ENCODE results near the gene MRPS9.

The MRPS9 gene

DNA sequence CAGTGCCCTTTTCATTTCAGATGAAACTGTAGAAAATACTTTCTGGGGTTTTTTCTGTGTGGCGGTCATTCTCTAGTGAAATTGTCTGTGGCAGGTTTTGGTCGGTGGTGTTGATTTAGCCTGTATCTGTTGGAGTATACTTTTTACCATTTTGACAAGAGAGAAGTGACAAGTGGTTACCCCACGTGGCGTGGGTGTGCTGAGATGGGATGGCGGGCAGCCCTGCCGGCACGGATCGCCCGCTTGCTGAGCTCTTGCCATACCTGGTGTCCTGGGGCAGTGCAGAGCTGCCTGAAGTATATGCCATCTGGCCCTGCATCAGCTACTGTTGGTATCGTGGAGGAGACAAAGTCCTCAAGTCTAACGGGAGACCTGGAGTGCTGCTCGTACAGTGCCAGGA lies 64.1 kb downstream of the MRPS9 start:
- TF ChIP-seq, protein P1, sequence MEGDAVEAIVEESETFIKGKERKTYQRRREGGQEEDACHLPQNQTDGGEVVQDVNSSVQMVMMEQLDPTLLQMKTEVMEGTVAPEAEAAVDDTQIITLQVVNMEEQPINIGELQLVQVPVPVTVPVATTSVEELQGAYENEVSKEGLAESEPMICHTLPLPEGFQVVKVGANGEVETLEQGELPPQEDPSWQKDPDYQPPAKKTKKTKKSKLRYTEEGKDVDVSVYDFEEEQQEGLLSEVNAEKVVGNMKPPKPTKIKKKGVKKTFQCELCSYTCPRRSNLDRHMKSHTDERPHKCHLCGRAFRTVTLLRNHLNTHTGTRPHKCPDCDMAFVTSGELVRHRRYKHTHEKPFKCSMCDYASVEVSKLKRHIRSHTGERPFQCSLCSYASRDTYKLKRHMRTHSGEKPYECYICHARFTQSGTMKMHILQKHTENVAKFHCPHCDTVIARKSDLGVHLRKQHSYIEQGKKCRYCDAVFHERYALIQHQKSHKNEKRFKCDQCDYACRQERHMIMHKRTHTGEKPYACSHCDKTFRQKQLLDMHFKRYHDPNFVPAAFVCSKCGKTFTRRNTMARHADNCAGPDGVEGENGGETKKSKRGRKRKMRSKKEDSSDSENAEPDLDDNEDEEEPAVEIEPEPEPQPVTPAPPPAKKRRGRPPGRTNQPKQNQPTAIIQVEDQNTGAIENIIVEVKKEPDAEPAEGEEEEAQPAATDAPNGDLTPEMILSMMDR (IDR thresholded peaks at IDR 0.05; ENCODE audit: control insufficient read depth, insufficient read depth, low read depth, low read length, missing control alignments) = no peak

DNA sequence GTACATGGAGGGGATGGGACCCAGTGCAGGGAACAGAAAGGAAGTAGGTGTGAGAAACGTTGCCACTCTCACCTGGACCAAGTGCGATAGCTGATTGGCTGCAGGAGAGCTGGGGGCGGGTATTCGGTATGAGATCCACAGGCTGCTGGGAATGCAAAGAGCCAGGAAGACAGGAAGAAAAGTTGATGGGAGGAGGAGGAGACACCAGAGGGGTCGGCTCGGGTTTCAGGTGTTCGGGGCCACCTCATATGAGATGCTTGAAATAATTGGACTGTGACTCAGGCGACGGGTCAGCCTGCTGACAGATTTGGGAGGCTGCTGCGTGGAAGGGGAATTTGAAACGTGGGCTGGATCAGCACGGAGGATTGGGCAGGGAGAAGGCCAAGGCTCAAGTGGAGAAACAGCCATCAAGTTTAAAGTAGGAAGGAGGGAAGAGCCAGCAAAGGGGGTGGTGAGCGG lies 65.1 kb downstream of the MRPS9 start:
- TF ChIP-seq, protein P1 (IDR thresholded peaks at IDR 0.05; ENCODE audit: control insufficient read depth, insufficient read depth, low read depth, low read length, missing control alignments) = no peak
- no peak overlapping the region for H3K4me3 ChIP-seq (ENCODE audit: control insufficient read depth, low read depth, low read length)
- DNase-seq (ENCODE audit: low read depth) = peak; percentile 5

More for the DNA sequence above, 64.1 kb downstream of the MRPS9 start:
- no peak for DNase-seq (ENCODE audit: low read depth)
- H3K4me3 ChIP-seq (ENCODE audit: control insufficient read depth, low read depth, low read length) = no peak overlapping the region

DNA sequence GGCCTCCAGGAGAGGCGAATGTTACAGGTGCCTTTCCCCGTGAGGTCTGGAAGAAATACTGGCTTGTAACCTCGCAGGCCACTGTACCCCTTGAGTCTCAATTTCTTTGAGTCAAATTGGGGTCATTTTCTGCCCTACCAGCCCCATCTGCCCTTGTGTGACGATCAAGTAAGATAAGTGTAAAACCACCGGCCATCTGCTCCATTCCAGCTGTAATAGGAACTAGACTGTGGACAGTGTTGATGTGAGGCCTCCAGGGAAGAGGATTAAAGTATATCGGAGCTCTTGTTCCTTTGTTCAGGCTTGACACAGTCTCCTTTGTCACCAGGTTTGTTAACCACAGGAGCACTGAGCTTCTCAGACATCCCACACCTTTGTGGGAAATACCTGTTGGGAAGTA lies 65.6 kb downstream of the MRPS9 start:
- DNase-seq (ENCODE audit: low read depth) = no peak
- TF ChIP-seq, protein P1 (IDR thresholded peaks at IDR 0.05; ENCODE audit: control insufficient read depth, insufficient read depth, low read depth, low read length, missing control alignments) = no peak
- H3K4me3 ChIP-seq (ENCODE audit: control insufficient read depth, low read depth, low read length) = no peak overlapping the region

DNA sequence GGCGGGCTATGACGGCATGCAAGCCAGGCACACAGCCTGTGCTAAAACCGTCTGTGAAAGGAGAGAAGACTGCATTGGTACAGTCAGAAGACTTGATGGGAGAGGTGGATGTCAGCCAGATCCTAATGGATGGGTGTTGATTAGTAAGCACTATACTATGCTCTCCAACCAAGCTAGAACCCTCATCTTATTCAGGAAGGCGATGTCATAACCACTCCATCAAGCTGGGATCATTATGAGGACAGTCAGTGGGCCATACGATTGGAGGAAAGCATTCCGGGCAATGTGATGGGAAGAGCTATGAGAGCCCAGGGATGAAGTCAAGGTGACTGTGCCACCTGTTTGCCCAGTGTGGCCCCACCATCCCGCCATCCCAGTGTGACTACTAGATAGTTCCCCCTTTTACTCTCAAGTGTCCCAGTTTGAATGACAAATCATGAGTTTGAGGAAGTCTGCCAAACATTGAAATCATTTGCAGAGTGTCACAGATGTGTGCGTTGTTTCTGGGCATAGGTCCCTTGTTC lies 66.4 kb downstream of the MRPS9 start:
- H3K4me3 ChIP-seq (ENCODE audit: control insufficient read depth, low read depth, low read length) = no peak overlapping the region
- TF ChIP-seq, protein P1 (IDR thresholded peaks at IDR 0.05; ENCODE audit: control insufficient read depth, insufficient read depth, low read depth, low read length, missing control alignments) = no peak
- DNase-seq (ENCODE audit: low read depth) = peak; percentile 3

DNA sequence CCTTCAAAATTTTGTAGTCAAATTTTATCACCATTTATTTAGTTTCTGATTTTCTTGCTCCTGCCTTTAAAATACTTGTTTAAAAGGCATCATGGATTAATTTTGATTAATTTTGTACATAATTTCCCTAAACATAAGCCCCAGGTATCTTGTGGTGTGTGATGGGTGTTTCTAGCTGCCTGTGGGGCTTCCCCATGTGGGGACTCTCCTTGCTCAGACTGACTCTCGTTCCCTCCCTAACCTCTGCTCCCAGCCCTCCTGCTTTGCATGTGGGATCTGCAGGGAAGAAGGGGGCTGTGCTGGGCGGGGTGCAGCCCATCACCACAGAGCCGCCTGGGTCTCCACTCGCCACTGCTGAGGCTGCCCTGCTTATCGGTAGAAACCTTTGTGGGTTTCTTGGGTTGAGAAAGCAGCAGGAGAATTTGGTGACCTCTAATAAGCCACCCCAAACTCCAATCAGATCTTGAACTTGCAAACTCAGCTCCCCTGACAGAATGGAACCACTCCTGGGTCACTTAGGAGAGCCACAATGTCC lies 72.5 kb downstream of the MRPS9 start:
- TF ChIP-seq, protein P1 (IDR thresholded peaks at IDR 0.05; ENCODE audit: control insufficient read depth, insufficient read depth, low read depth, low read length, missing control alignments) = no peak
- DNase-seq (ENCODE audit: low read depth) = no peak
- no peak overlapping the region for H3K4me3 ChIP-seq (ENCODE audit: control insufficient read depth, low read depth, low read length)

DNA sequence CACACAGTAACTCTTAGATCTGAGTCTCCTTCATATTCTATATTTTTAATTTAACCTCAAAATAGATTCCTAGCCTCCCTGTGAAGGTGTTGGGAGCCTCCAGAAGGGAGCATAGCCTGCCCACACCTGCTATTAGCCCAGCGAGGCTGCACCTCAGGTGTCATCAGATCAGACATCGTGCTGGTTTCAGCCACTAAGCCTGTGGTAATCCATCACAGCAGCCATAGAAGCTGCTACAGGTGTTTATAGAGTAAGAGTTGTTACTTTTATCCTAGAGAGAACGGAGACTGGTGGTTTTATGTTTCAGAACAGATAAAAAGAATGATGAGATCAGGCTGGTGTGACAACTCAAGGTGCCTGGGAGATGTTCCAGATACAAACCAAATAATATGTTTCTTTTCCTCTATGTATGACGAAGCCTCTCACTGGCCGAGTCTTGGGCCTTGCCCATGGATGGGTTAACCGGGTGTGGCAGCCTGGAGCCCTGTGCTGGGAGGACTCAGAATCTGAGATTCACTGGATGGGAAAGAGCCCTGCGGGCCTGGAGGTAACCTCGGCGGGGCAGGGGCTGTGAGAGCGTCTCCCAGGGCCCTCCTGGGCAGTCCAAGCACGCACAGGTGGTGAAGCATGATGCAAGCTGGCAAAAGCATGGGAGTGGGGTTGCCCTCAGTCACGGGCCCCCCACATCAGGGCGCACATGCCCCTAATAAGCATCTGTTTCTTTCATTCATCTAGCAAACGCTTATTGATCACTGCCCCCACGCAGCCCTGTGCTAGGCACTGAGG lies 73.7 kb downstream of the MRPS9 start:
- no peak overlapping the region for H3K4me3 ChIP-seq (ENCODE audit: control insufficient read depth, low read depth, low read length)
- TF ChIP-seq, protein P1 (IDR thresholded peaks at IDR 0.05; ENCODE audit: control insufficient read depth, insufficient read depth, low read depth, low read length, missing control alignments) = no peak
- DNase-seq (ENCODE audit: low read depth) = no peak

Measured in AG09309 (cell line).